HG03432 (cell line): ENCODE data around the gene ASL.
A peak's percentile ranks its signal among the peaks of the same experiment; 100 is the strongest.
"Not testable (repeated sequence)": the region's sequence is repeated elsewhere in the genome, so short reads cannot be mapped to it uniquely, and the experiment has no call there.

Experiments used
- ATAC-seq: cut with Tn5 transposase; IDR thresholded peaks from one replicate; pipeline ENCODE4 v1.9.1; 2021; ENCODE audit warnings: mild to moderate bottlenecking, moderate library complexity; ENCODE audit not compliant: unreplicated experiment

ASL gene

GRCh38 chr7:66075590-66076461 lies at the start of gene ASL:
ASL (plus strand) TSS chr7:66075819; CDS start chr7:66076082, 263 bp downstream.
- ATAC-seq = peak; percentile 99

GRCh38 chr7:66028342-66028741 lies 47.3 kb upstream of the ASL start:
- ATAC-seq = not testable (repeated sequence)

- ATAC-seq = no peak
Observed at GRCh38 chr7:66033471-66034385, 41.9 kb upstream of the ASL start.

GRCh38 chr7:66034436-66035010 lies 41.1 kb upstream of the ASL start:
- ATAC-seq = not testable (repeated sequence)

GRCh38 chr7:66036382-66036781 lies 39.2 kb upstream of the ASL start:
- no peak for ATAC-seq

- no peak for ATAC-seq
Observed at GRCh38 chr7:66036788-66037187, 38.8 kb upstream of the ASL start.

GRCh38 chr7:66039094-66039670 lies 36.4 kb upstream of the ASL start:
- peak; percentile 58 for ATAC-seq

GRCh38 chr7:66043681-66044497 lies 31.7 kb upstream of the ASL start:
- ATAC-seq = peak; percentile 60

- not testable (repeated sequence) for ATAC-seq
Observed at GRCh38 chr7:66044498-66044854, 31.1 kb upstream of the ASL start.

- no peak for ATAC-seq
Observed at GRCh38 chr7:66047426-66047825, 28.2 kb upstream of the ASL start.

- not testable (repeated sequence) for ATAC-seq
Observed at GRCh38 chr7:66049886-66050285, 25.7 kb upstream of the ASL start.

GRCh38 chr7:66050337-66050957 lies 25.2 kb upstream of the ASL start:
- no peak for ATAC-seq

GRCh38 chr7:66050990-66051448 lies 24.6 kb upstream of the ASL start:
- ATAC-seq = no peak

GRCh38 chr7:66052447-66052846 lies 23.2 kb upstream of the ASL start:
- no peak for ATAC-seq

- no peak for ATAC-seq
Observed at GRCh38 chr7:66054063-66054462, 21.6 kb upstream of the ASL start.

GRCh38 chr7:66055321-66055956 lies 20.2 kb upstream of the ASL start:
- peak; percentile 80 for ATAC-seq

- ATAC-seq = no peak
Observed at GRCh38 chr7:66060796-66061195, 14.8 kb upstream of the ASL start.

GRCh38 chr7:66069732-66070131 lies 5.9 kb upstream of the ASL start:
- no peak for ATAC-seq

- no peak for ATAC-seq
Observed at GRCh38 chr7:66070222-66070621, 5.4 kb upstream of the ASL start.
